WTC11 (cell line): ENCODE measurements around the gene LYRM4. TPM values are rescaled to one million over a fixed set of nuclear protein-coding genes. Genes with fewer than 3 reads are reported as not detected.

Source experiments
- AFF4 ChIP-seq: sonication (generic); formaldehyde crosslinking; IDR thresholded peaks from 2 replicates; pipeline ENCODE4 v1.8.1; 2023; ENCODE audit warnings: mild to moderate bottlenecking, missing genetic modification reagents, borderline replicate concordance
- CDX4 ChIP-seq: fragments of 250-450 bp; sonication (Bioruptor Pico); IDR thresholded peaks from 2 replicates; pipeline ENCODE4 v1.9.0; 2021; ENCODE audit warnings: moderate library complexity, mild to moderate bottlenecking, inconsistent platforms, borderline replicate concordance
- CREM ChIP-seq: sonication (generic); formaldehyde crosslinking; IDR thresholded peaks from 2 replicates; pipeline ENCODE4 v1.8.1; 2022; ENCODE audit warnings: mild to moderate bottlenecking, missing genetic modification reagents, moderate library complexity
- E2F5 ChIP-seq: sonication (generic); formaldehyde crosslinking; IDR thresholded peaks from 2 replicates; pipeline ENCODE4 v1.8.1; 2022; ENCODE audit warnings: mild to moderate bottlenecking, moderate library complexity, missing genetic modification reagents
- ELF4 ChIP-seq: sonication (generic); formaldehyde crosslinking; IDR thresholded peaks from 2 replicates; pipeline ENCODE4 v1.8.1; 2022; ENCODE audit warnings: low read depth, mild to moderate bottlenecking, moderate library complexity, missing genetic modification reagents
- HMGA2 ChIP-seq: fragments of 250-450 bp; sonication (Bioruptor Pico); IDR thresholded peaks from 2 replicates; pipeline ENCODE4 v1.4.0; 2021; ENCODE audit warnings: mild to moderate bottlenecking, moderate library complexity
- HMGXB4 ChIP-seq: sonication (generic); formaldehyde crosslinking; IDR thresholded peaks from 2 replicates; pipeline ENCODE4 v1.8.1; 2023; ENCODE audit warnings: mild to moderate bottlenecking, moderate library complexity, missing genetic modification reagents
- IRF2 ChIP-seq: sonication (generic); formaldehyde crosslinking; IDR thresholded peaks from 2 replicates; pipeline ENCODE4 v1.8.0; 2022; ENCODE audit warnings: low read depth, missing genetic modification reagents, borderline replicate concordance
- MXD4 ChIP-seq: fragments of 250-450 bp; sonication (Bioruptor Pico); IDR thresholded peaks from 2 replicates; pipeline ENCODE4 v1.8.0; 2021; ENCODE audit warnings: mild to moderate bottlenecking, moderate library complexity, borderline replicate concordance
- NFATC4 ChIP-seq: fragments of 250-450 bp; sonication (Bioruptor Pico); IDR thresholded peaks from 2 replicates; pipeline ENCODE4 v1.9.0; 2021; ENCODE audit warnings: mild to moderate bottlenecking
- NR1H2 ChIP-seq: sonication (generic); formaldehyde crosslinking; IDR thresholded peaks from 2 replicates; pipeline ENCODE4 v1.9.0; 2021; ENCODE audit warnings: mild to moderate bottlenecking, moderate library complexity, missing genetic modification reagents
- OVOL2 ChIP-seq: fragments of 250-450 bp; sonication (Bioruptor Pico); IDR thresholded peaks from 2 replicates; pipeline ENCODE4 v1.9.0; 2021; ENCODE audit warnings: mild to moderate bottlenecking, borderline replicate concordance
- PREB ChIP-seq: sonication (generic); formaldehyde crosslinking; IDR thresholded peaks from 2 replicates; pipeline ENCODE4 v1.8.1; 2022; ENCODE audit warnings: mild to moderate bottlenecking, missing genetic modification reagents, moderate library complexity, borderline replicate concordance
- STAT6 ChIP-seq: sonication (generic); formaldehyde crosslinking; conservative IDR thresholded peaks from 2 replicates; pipeline ENCODE4 v1.8.1; 2023; ENCODE audit warnings: mild to moderate bottlenecking, low read depth, missing genetic modification reagents, moderate library complexity
- USF1 ChIP-seq: sonication (generic); formaldehyde crosslinking; IDR thresholded peaks from 2 replicates; pipeline ENCODE4 v1.8.0; 2022; ENCODE audit warnings: mild to moderate bottlenecking, missing genetic modification reagents
- ZBTB21 ChIP-seq: sonication (generic); formaldehyde crosslinking; IDR thresholded peaks from 2 replicates; pipeline ENCODE4 v1.8.1; 2023; ENCODE audit warnings: mild to moderate bottlenecking, missing genetic modification reagents, borderline replicate concordance
- ZNF281 ChIP-seq: sonication (generic); formaldehyde crosslinking; IDR thresholded peaks from 2 replicates; pipeline ENCODE4 v1.8.0; 2023; ENCODE audit warnings: mild to moderate bottlenecking, missing genetic modification reagents
- ZNF317 ChIP-seq: sonication (generic); formaldehyde crosslinking; IDR thresholded peaks from 2 replicates; pipeline ENCODE4 v1.8.1; 2023; ENCODE audit warnings: low read depth, mild to moderate bottlenecking, moderate library complexity, missing genetic modification reagents, borderline replicate concordance
- ZNF512 ChIP-seq: sonication (generic); formaldehyde crosslinking; IDR thresholded peaks from 2 replicates; pipeline ENCODE4 v1.8.1; 2022; ENCODE audit warnings: missing genetic modification reagents, borderline replicate concordance
- total RNA-seq: library from RNA; stranded (reverse); gene quantifications from 3 replicates; pipeline ENCODE4 v1.2.3, GENCODE V29; 2021

The LYRM4 gene
- total RNA-seq, 1 experiment from 2014 or later: 49.7 TPM

GRCh38 chr6:5085648-5086293 is 175.0 kb downstream of the LYRM4 start (continued):
- no peak for TF ChIP-seq AFF4 (CRISPR knock-in tag)
- no peak for TF ChIP-seq STAT6 (CRISPR knock-in tag)
- TF ChIP-seq USF1 (CRISPR knock-in tag): peak; percentile 50; the same call in 1 of the 2 replicates
- peak; percentile 90; the same call in 1 of the 2 replicates for TF ChIP-seq ELF4 (CRISPR knock-in tag)
- TF ChIP-seq ZBTB21 (CRISPR knock-in tag): no peak
- TF ChIP-seq OVOL2 (CRISPR knock-in tag): no peak
- peak; percentile 67; the same call in 1 of the 2 replicates for TF ChIP-seq HMGXB4 (CRISPR knock-in tag)
- TF ChIP-seq PREB (CRISPR knock-in tag): no peak; the same call in 1 of the 2 replicates
- TF ChIP-seq CREM: peak; percentile 77; the same call in 1 of the 2 replicates
- 0 out of 2 replicates have a peak, but pooled peaks have one; percentile 38 for TF ChIP-seq ZNF281 (CRISPR knock-in tag)
- TF ChIP-seq ZNF317 (CRISPR knock-in tag): peak; percentile 43; the same call in 1 of the 2 replicates
- no peak for TF ChIP-seq IRF2 (CRISPR knock-in tag)
- TF ChIP-seq NR1H2: peak; percentile 65; the same call in 1 of the 2 replicates
- TF ChIP-seq CDX4 (CRISPR knock-in tag): no peak
- TF ChIP-seq NFATC4: no peak
- no peak for TF ChIP-seq MXD4
- no peak for TF ChIP-seq HMGA2 (CRISPR knock-in tag)
- no peak for TF ChIP-seq ZNF512 (CRISPR knock-in tag)
- TF ChIP-seq E2F5 (CRISPR knock-in tag): no peak
